HepG2 (cell line): ENCODE measurements around the gene FOXA1. TPM values are rescaled to one million over a fixed set of nuclear protein-coding genes. Genes with fewer than 3 reads are reported as not detected.

Experiments used
- ATAC-seq: fragments of 200-7000 bp; cut with Tn5 transposase; 3 replicates; pipeline ENCODE4 v1.9.1; 2020; ENCODE audit warnings: mild to moderate bottlenecking, moderate library complexity
- BruUV-seq: library from RNA; stranded (reverse); fragments of 400-500 nt; replicated peaks from 2 replicates; lab custom pipeline; 2021; lab: Mats Ljungman, UMichigan
- CTCF ChIA-PET: fragments of 300-600 bp; formaldehyde crosslinking; extraction: SDS; loops from one replicate; lab custom pipeline; 2021; ENCODE audit warnings: low total read pairs, inconsistent platforms, low intra/inter-chr PET ratio; lab: Yijun Ruan, JAX
- POLR2A ChIA-PET: fragments of 350-600 bp; sonication (Branson Sonifier 250); formaldehyde crosslinking; loops from one replicate; lab custom pipeline; 2020; ENCODE audit warnings: antibody characterized with exemption, inconsistent platforms; lab: Yijun Ruan, JAX
- DNase-seq: peaks from one replicate; pipeline ENCODE4 v3.0.0-alpha.2; 2015; ENCODE audit warnings: low spot score
- FAIRE-seq: peaks from 3 replicates; lab custom pipeline; 2011; peaks lifted over from hg19 to GRCh38; lab: Jason Lieb, UNC
- H2AFZ ChIP-seq: one replicate; pipeline ENCODE4 v1.6.1; 2011; ENCODE audit warnings: low read length, inconsistent platforms
- H3K27ac ChIP-seq: fragments of 300-600 bp; 3 replicates; pipeline ENCODE4 v1.8.0; 2011; ENCODE audit warnings: mixed run types, mild to moderate bottlenecking, mixed read lengths, low read length, inconsistent platforms; ENCODE audit not compliant: insufficient read depth; ENCODE audit errors: extremely low read length
- H3K27me3 ChIP-seq, 2 experiments: fragments of 200-600 bp in 1 of 2; 2 replicates in 1 of 2; 3 replicates in 1 of 2; pipeline versions ENCODE4 v1.6.0 to v1.8.0; 2011; ENCODE audit warnings: low read length in 2 of 2, mild to moderate bottlenecking in 2 of 2, moderate library complexity in 2 of 2, inconsistent platforms in 1 of 2; ENCODE audit not compliant: insufficient read depth in 2 of 2, control insufficient read depth in 1 of 2
- H3K36me3 ChIP-seq, 2 experiments: fragments of 200-600 bp in 1 of 2; replicated peaks in 1 of 2; 2 replicates in 1 of 2; 3 replicates in 1 of 2; pipeline versions ENCODE4 v1.5.1 to v1.8.0; 2011; ENCODE audit warnings: low read length in 2 of 2, inconsistent platforms in 1 of 2; ENCODE audit not compliant: insufficient read depth in 2 of 2, control insufficient read depth in 1 of 2
- H3K4me1 ChIP-seq: 2 replicates; pipeline ENCODE4 v1.5.1; 2012; ENCODE audit warnings: low read length, inconsistent platforms; ENCODE audit not compliant: insufficient read depth
- H3K4me2 ChIP-seq: 2 replicates; pipeline ENCODE4 v1.6.0; 2011; ENCODE audit warnings: low read depth, low read length, inconsistent platforms
- H3K4me3 ChIP-seq, 3 experiments: fragments of 200-600 bp in 1 of 3; sonication (generic), shearing (Covaris generic) in 1 of 3; replicated peaks in 1 of 3; 2 replicates each; pipeline ENCODE4 v1.5.1; 2011 to 2016; ENCODE audit warnings: low read length in 3 of 3, inconsistent platforms in 2 of 3, low read depth in 2 of 3, mild to moderate bottlenecking in 2 of 3, control low read depth in 1 of 3, mixed read lengths in 1 of 3; ENCODE audit not compliant: insufficient read depth in 1 of 3
- H3K79me2 ChIP-seq: one replicate; pipeline ENCODE4 v1.6.1; 2011; ENCODE audit warnings: low read length, inconsistent platforms; ENCODE audit not compliant: insufficient read depth
- H3K9ac ChIP-seq: 2 replicates; pipeline ENCODE4 v1.6.0; 2011; ENCODE audit warnings: mild to moderate bottlenecking, low read depth, low read length, inconsistent platforms; ENCODE audit not compliant: insufficient read depth
- H3K9me3 ChIP-seq: 2 replicates; pipeline ENCODE4 v1.5.1; 2012; ENCODE audit warnings: mild to moderate bottlenecking, low read length
- H4K20me1 ChIP-seq: 2 replicates; pipeline ENCODE4 v1.6.0; 2011; ENCODE audit warnings: inconsistent platforms, mild to moderate bottlenecking, low read length, moderate library complexity; ENCODE audit not compliant: insufficient read depth
- CBX5 ChIP-seq: sonication (generic); formaldehyde crosslinking; IDR thresholded peaks from 2 replicates; pipeline ENCODE4 v1.4.0; 2020; ENCODE audit warnings: missing genetic modification reagents, borderline replicate concordance
- HNRNPL ChIP-seq: fragments of 200-400 bp; formaldehyde crosslinking; IDR thresholded peaks from 2 replicates; pipeline ENCODE4 v1.6.1; 2017; ENCODE audit warnings: mild to moderate bottlenecking, low read depth, low read length
- ISL2 ChIP-seq: sonication (generic); formaldehyde crosslinking; IDR thresholded peaks from 2 replicates; pipeline ENCODE4 v1.5.0; 2020; ENCODE audit warnings: missing genetic modification reagents
- JDP2 ChIP-seq: sonication (generic); formaldehyde crosslinking; IDR thresholded peaks from 2 replicates; pipeline ENCODE4 v1.8.1; 2022; ENCODE audit warnings: missing genetic modification reagents, borderline replicate concordance
- NPAS2 ChIP-seq: sonication (generic); formaldehyde crosslinking; IDR thresholded peaks from 2 replicates; pipeline ENCODE4 v1.8.0; 2022; ENCODE audit warnings: mild to moderate bottlenecking, missing genetic modification reagents, borderline replicate concordance
- NR3C1 ChIP-seq: sonication (generic); formaldehyde crosslinking; IDR thresholded peaks from 2 replicates; pipeline ENCODE4 v1.4.0; 2020; ENCODE audit warnings: missing genetic modification reagents
- RELA ChIP-seq: sonication (generic); formaldehyde crosslinking; IDR thresholded peaks from 2 replicates; pipeline ENCODE4 v1.4.0; 2020; ENCODE audit warnings: missing genetic modification reagents
- RFXAP ChIP-seq: sonication (generic); formaldehyde crosslinking; IDR thresholded peaks from 2 replicates; pipeline ENCODE4 v1.4.0; 2020; ENCODE audit warnings: missing genetic modification reagents, borderline replicate concordance
- SUZ12 ChIP-seq: fragments of 150-350 bp; IDR thresholded peaks from 2 replicates; pipeline ENCODE4 v1.6.1; 2014; ENCODE audit warnings: low read depth, low read length
- ZNF20 ChIP-seq: sonication (generic); formaldehyde crosslinking; IDR thresholded peaks from 2 replicates; pipeline ENCODE4 v1.4.0; 2020; ENCODE audit warnings: mild to moderate bottlenecking, moderate library complexity, missing genetic modification reagents
- ZNF282 ChIP-seq: fragments of 450-650 bp; IDR thresholded peaks from 2 replicates; pipeline ENCODE4 v1.6.1; 2018; ENCODE audit not compliant: partially characterized antibody
- ZNF34 ChIP-seq: sonication (generic); formaldehyde crosslinking; IDR thresholded peaks from 2 replicates; pipeline ENCODE4 v1.4.0; 2020; ENCODE audit warnings: mild to moderate bottlenecking, missing genetic modification reagents, borderline replicate concordance
- ZNF430 ChIP-seq: sonication (generic); formaldehyde crosslinking; IDR thresholded peaks from 2 replicates; pipeline ENCODE4 v1.9.0; 2021; ENCODE audit warnings: mild to moderate bottlenecking, missing genetic modification reagents
- ZNF451 ChIP-seq: sonication (generic); formaldehyde crosslinking; IDR thresholded peaks from 2 replicates; pipeline ENCODE4 v1.5.0; 2020; ENCODE audit warnings: mild to moderate bottlenecking, missing genetic modification reagents
- ZNF607 ChIP-seq: sonication (generic); formaldehyde crosslinking; IDR thresholded peaks from 2 replicates; pipeline ENCODE4 v1.5.1; 2020; ENCODE audit warnings: missing genetic modification reagents, mild to moderate bottlenecking, borderline replicate concordance
- ZNF629 ChIP-seq: sonication (generic); formaldehyde crosslinking; conservative IDR thresholded peaks from 2 replicates; pipeline ENCODE4 v1.5.0; 2020; ENCODE audit warnings: missing genetic modification reagents
- ZNF709 ChIP-seq: sonication (generic); formaldehyde crosslinking; IDR thresholded peaks from 2 replicates; pipeline ENCODE4 v1.5.0; 2020; ENCODE audit warnings: mild to moderate bottlenecking, missing genetic modification reagents
- ZNF768 ChIP-seq: sonication (generic); formaldehyde crosslinking; IDR thresholded peaks from 2 replicates; pipeline ENCODE4 v1.4.0; 2020; ENCODE audit warnings: missing genetic modification reagents
- ZNF878 ChIP-seq: sonication (generic); formaldehyde crosslinking; IDR thresholded peaks from 2 replicates; pipeline ENCODE4 v1.8.1; 2023; ENCODE audit warnings: mild to moderate bottlenecking, missing genetic modification reagents, moderate library complexity
- WGBS: methylation state at CpG from one replicate; pipeline ENCODE4 v1.1.6; 2017; ENCODE audit warnings: low lambda C conversion rate; 5-methylcytosine and 5-hydroxymethylcytosine counted together
- in situ Hi-C: cut with HindIII; loops from 2 replicates; pipeline ENCODE4 v1.10.0; 2017; ENCODE audit warnings: low pct_unique_long_range_greater_than_20kb; ENCODE audit not compliant: extremely low pct_ligation_motif_present
- intact Hi-C: fragments of 100-400 bp; cut with micrococcal nuclease; formaldehyde crosslinking; loops from one replicate; pipeline ENCODE4 v1.10.0; 2022; ENCODE audit not compliant: unreplicated experiment
- polyA plus RNA-seq, 8 experiments: library from polyadenylated mRNA; depleted of rRNA in 3 of 8; stranded (reverse) in 7 of 8; unstranded in 1 of 8; fragments of >200 nt; fragmentation: Illumina TruSeq in 4 of 8; extraction: Trizol in 4 of 8; gene quantifications; 2 replicates each; pipeline versions ENCODE4 v1.2.1 to v1.2.3, GENCODE V29; 2011 to 2016; ENCODE audit warnings: low read depth in 4 of 8, missing spikeins in 1 of 8, mixed read lengths in 1 of 8; ENCODE audit not compliant: insufficient read depth in 1 of 8
- total RNA-seq, 5 experiments: library from RNA; depleted of rRNA; stranded (reverse); fragments of >200 nt; fragmentation: Illumina TruSeq; extraction: Trizol; gene quantifications; 2 replicates each; pipeline ENCODE4 v1.2.3, GENCODE V29; 2016; ENCODE audit warnings: low read depth in 1 of 5
- TF ChIP-seq, protein P1 (sequence below): sonication (generic); formaldehyde crosslinking; IDR thresholded peaks from 2 replicates; pipeline ENCODE4 v1.4.0; 2020; ENCODE audit warnings: mild to moderate bottlenecking, missing genetic modification reagents
- TF ChIP-seq, protein P2 (sequence below): sonication (generic); formaldehyde crosslinking; conservative IDR thresholded peaks from 2 replicates; pipeline ENCODE4 v1.4.0; 2020; ENCODE audit warnings: mild to moderate bottlenecking, missing genetic modification reagents, moderate library complexity

FOXA1 gene
- total and polyA plus RNA-seq, 2 of the 13 experiments (the other 11 are each of a cell fraction or from before 2014, with no cell fraction given) = 43.4 to 58.6 TPM

DNA sequence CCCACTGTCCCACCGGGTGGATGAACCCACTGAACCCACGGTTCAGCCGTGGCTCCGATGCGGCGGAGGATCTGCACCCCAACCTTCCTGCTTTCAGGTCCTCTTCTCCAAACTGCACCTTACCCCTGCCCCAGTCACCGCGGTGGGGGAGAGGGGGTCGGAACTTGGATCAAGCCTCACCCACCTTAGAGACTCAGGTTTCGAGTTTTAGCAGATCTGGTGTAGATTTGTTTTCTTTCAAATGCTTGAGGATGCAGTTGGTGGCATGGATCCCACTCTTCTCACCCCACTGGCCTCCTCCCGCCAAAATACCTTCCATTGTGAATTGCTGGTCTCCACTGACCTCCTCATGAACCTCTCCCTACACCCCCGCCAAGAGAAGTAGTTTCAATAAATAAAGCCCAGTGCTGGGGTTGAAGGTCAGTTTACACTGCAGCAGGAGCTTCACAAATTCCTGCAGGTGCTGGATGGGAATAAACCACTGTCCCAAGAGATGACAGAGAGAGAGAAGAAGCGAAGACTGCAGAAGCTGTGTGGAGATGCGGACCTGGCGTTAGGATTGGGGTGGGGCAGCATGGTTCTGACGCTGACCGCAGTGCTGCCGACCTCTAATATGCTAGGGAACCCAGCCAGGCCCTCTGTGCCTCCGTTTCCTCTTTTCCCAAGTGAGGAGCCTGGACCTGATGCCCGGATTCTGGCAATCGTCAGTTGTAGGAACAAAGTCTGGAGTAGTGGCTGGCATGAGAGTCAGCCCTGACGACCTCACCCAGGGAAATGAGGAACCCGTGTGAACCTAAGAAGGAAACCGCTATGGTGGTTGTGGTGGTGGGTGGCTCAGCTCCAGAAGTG, 7.8 kb upstream of the FOXA1 start:
- intact Hi-C loops = no loop called here
- H2AFZ ChIP-seq = no peak overlapping the region
- peaks cover 53% of the 10 kb centered on the region for H3K4me1 ChIP-seq
- H3K9ac ChIP-seq = 0 out of 2 replicates have a peak overlapping the region, but pooled peaks have one; percentile 0
- no peaks in the 10 kb centered on the region for H3K27me3 ChIP-seq
- POLR2A ChIA-PET = interaction anchor here (0.9 to 1.2 kb wide), 6 partner anchors 14 to 406 kb away, joined by 3 to 9 read pairs (median 4); no protein-coding TSS in a partner anchor
- no TSS peak for BruUV-seq
- H3K9me3 ChIP-seq = no peaks in the 10 kb centered on the region
- H3K36me3 ChIP-seq = peaks cover 0 to 4% of the 10 kb centered on the region in 2 experiments; a peak in 3 of 5 replicates
- FAIRE-seq (peak; percentile 95), ATAC-seq (peak; percentile 81), DNase-seq (peak; percentile 98)
- in situ Hi-C loops = loop anchor here (5.0 kb wide), 1 partner anchor 269 kb away; no protein-coding TSS in a partner anchor
- peak overlapping the region; percentile 32 for H3K27ac ChIP-seq
- no peaks in the 10 kb centered on the region for H4K20me1 ChIP-seq
- CTCF ChIA-PET = interaction anchor here (1.4 kb wide), 1 partner anchor 9 kb away, joined by 3 read pairs; no protein-coding TSS in a partner anchor
- H3K79me2 ChIP-seq = peaks cover 16% of the 10 kb centered on the region
- peak overlapping the region in 2 of 3 experiments; percentile 2 to 50; a peak in 2 of 6 replicates for H3K4me3 ChIP-seq
- peak overlapping the region; percentile 75 for H3K4me2 ChIP-seq
- 50% methylated on average over 24 of the region's 24 CpGs for WGBS
- TF ChIP-seq ZNF451 (CRISPR knock-in tag) (peak; percentile 29; the same call in 1 of the 2 replicates), ZNF878 (CRISPR knock-in tag) (no peak), ZNF629 (peak; percentile 75), NPAS2 (CRISPR knock-in tag) (no peak), JDP2 (CRISPR knock-in tag) (no peak), NR3C1 (CRISPR knock-in tag) (no peak), ZNF709 (CRISPR knock-in tag) (peak; percentile 69; the same call in 1 of the 2 replicates), RELA (CRISPR knock-in tag) (no peak), HNRNPL (no peak), ISL2 (CRISPR knock-in tag) (peak; percentile 93), ZNF768 (CRISPR knock-in tag) (peak; percentile 70), ZNF607 (CRISPR knock-in tag) (peak; percentile 84; the same call in 1 of the 2 replicates), ZNF430 (CRISPR knock-in tag) (peak; percentile 85; the same call in 1 of the 2 replicates), ZNF282 (no peak), ZNF34 (no peak), SUZ12 (no peak), RFXAP (CRISPR knock-in tag) (no peak; the same call in 1 of the 2 replicates), ZNF20 (CRISPR knock-in tag) (no peak), CBX5 (CRISPR knock-in tag) (peak; percentile 61; the same call in 1 of the 2 replicates)
- TF ChIP-seq, protein P1, sequence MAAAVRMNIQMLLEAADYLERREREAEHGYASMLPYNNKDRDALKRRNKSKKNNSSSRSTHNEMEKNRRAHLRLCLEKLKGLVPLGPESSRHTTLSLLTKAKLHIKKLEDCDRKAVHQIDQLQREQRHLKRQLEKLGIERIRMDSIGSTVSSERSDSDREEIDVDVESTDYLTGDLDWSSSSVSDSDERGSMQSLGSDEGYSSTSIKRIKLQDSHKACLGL (CRISPR knock-in tag) = peak; percentile 47; the same call in 1 of the 2 replicates
- TF ChIP-seq, protein P2, sequence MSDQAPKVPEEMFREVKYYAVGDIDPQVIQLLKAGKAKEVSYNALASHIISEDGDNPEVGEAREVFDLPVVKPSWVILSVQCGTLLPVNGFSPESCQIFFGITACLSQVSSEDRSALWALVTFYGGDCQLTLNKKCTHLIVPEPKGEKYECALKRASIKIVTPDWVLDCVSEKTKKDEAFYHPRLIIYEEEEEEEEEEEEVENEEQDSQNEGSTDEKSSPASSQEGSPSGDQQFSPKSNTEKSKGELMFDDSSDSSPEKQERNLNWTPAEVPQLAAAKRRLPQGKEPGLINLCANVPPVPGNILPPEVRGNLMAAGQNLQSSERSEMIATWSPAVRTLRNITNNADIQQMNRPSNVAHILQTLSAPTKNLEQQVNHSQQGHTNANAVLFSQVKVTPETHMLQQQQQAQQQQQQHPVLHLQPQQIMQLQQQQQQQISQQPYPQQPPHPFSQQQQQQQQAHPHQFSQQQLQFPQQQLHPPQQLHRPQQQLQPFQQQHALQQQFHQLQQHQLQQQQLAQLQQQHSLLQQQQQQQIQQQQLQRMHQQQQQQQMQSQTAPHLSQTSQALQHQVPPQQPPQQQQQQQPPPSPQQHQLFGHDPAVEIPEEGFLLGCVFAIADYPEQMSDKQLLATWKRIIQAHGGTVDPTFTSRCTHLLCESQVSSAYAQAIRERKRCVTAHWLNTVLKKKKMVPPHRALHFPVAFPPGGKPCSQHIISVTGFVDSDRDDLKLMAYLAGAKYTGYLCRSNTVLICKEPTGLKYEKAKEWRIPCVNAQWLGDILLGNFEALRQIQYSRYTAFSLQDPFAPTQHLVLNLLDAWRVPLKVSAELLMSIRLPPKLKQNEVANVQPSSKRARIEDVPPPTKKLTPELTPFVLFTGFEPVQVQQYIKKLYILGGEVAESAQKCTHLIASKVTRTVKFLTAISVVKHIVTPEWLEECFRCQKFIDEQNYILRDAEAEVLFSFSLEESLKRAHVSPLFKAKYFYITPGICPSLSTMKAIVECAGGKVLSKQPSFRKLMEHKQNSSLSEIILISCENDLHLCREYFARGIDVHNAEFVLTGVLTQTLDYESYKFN (CRISPR knock-in tag) = peak; percentile 96
